HG02870 (cell line): ENCODE measurements around the gene KRTAP10-8.
"Not testable (repeated sequence)": the region's sequence is repeated elsewhere in the genome, so short reads cannot be mapped to it uniquely, and the experiment has no call there.

Experiments
- ATAC-seq: cut with Tn5 transposase; IDR thresholded peaks from one replicate; pipeline ENCODE4 v1.9.1; 2021; ENCODE audit warnings: mild to moderate bottlenecking, moderate library complexity; ENCODE audit not compliant: unreplicated experiment

The KRTAP10-8 gene

GRCh38 chr21:44643741-44644310 lies 31.9 kb downstream of the KRTAP10-8 start:
- no peak for ATAC-seq

- ATAC-seq, result no peak
These were observed 33.0 kb downstream of the KRTAP10-8 start for GRCh38 chr21:44644878-44645277.

- not testable (repeated sequence) for ATAC-seq
These were observed 34.7 kb downstream of the KRTAP10-8 start, which contains the start of gene KRTAP10-11 for GRCh38 chr21:44646366-44647221. Gene KRTAP10-11, plus strand, starts transcription at chr21:44646414. Its CDS starts 45 bp downstream, at chr21:44646459.

GRCh38 chr21:44647222-44647552 lies 35.3 kb downstream of the KRTAP10-8 start:
- no peak for ATAC-seq

- no peak for ATAC-seq
These were observed 36.9 kb downstream of the KRTAP10-8 start for GRCh38 chr21:44648557-44649311.

- ATAC-seq, result no peak
These were observed 37.7 kb downstream of the KRTAP10-8 start for GRCh38 chr21:44649521-44650100.

GRCh38 chr21:44650265-44650972 lies 38.5 kb downstream of the KRTAP10-8 start:
- ATAC-seq, result no peak

- ATAC-seq, result no peak
These were observed 39.2 kb downstream of the KRTAP10-8 start for GRCh38 chr21:44650973-44651675.

GRCh38 chr21:44653123-44653522 lies 41.2 kb downstream of the KRTAP10-8 start:
- ATAC-seq, result no peak

GRCh38 chr21:44653656-44654575 lies 42.0 kb downstream of the KRTAP10-8 start:
- ATAC-seq, result no peak

- ATAC-seq, result no peak
These were observed 42.8 kb downstream of the KRTAP10-8 start, which contains the start of gene KRTAP12-4 for GRCh38 chr21:44654576-44655175. Gene KRTAP12-4, minus strand, starts transcription at chr21:44654659. Its CDS starts 45 bp downstream, at chr21:44654614.

- no peak for ATAC-seq
These were observed 45.0 kb downstream of the KRTAP10-8 start for GRCh38 chr21:44656868-44657267.

GRCh38 chr21:44657635-44658540 lies 46.0 kb downstream of the KRTAP10-8 start, which contains the start of gene KRTAP12-3:
Gene KRTAP12-3, plus strand, starts transcription at chr21:44657932. Its CDS starts 48 bp downstream, at chr21:44657980.
- no peak for ATAC-seq

- ATAC-seq, result no peak
These were observed 46.6 kb downstream of the KRTAP10-8 start for GRCh38 chr21:44658541-44658910.

- no peak for ATAC-seq
These were observed 47.2 kb downstream of the KRTAP10-8 start for GRCh38 chr21:44658913-44659595.

GRCh38 chr21:44661567-44661966 lies 49.7 kb downstream of the KRTAP10-8 start:
- ATAC-seq, result not testable (repeated sequence)
